Nephron progenitor cell (in vitro differentiated cells): ENCODE results near the gene RCOR2.
A peak's percentile ranks its signal among the peaks of the same experiment; 100 is the strongest.

Experiments used
- DNase-seq: peaks from one replicate; pipeline ENCODE4 v3.0.0; 2021
- H3K27ac Mint-ChIP-seq: 2 replicates; pipeline ENCODE4 v1.8.0; 2021; ENCODE audit warnings: mild to moderate bottlenecking, moderate library complexity, mixed read lengths
- H3K27me3 Mint-ChIP-seq: 2 replicates; pipeline ENCODE4 v1.8.0; 2021; ENCODE audit warnings: mild to moderate bottlenecking, low read depth, mixed read lengths; ENCODE audit not compliant: poor library complexity
- H3K36me3 Mint-ChIP-seq: 2 replicates; pipeline ENCODE4 v1.8.0; 2021; ENCODE audit warnings: low read depth, mixed read lengths
- H3K4me1 Mint-ChIP-seq: 2 replicates; pipeline ENCODE4 v1.8.0; 2021; ENCODE audit warnings: mixed read lengths
- H3K4me3 Mint-ChIP-seq: 2 replicates; pipeline ENCODE4 v1.8.0; 2021; ENCODE audit warnings: mild to moderate bottlenecking, moderate library complexity, mixed read lengths
- H3K9me3 Mint-ChIP-seq: 2 replicates; pipeline ENCODE4 v1.8.0; 2021; ENCODE audit warnings: mild to moderate bottlenecking, moderate library complexity, mixed read lengths
- TF ChIP-seq, protein P1 (sequence below): fragments of 200-600 bp; sonication (generic); IDR thresholded peaks from 2 replicates; pipeline ENCODE4 v1.5.0; 2021; ENCODE audit warnings: antibody characterized with exemption

Gene RCOR2

GRCh38 chr11:63882555-63883242, 34.3 kb downstream of the RCOR2 start:
- H3K9me3 Mint-ChIP-seq = no peaks in the 10 kb centered on the region
- peaks cover 81% of the 10 kb centered on the region for H3K4me1 Mint-ChIP-seq
- DNase-seq = no peak

GRCh38 chr11:63880403-63880790, 36.6 kb downstream of the RCOR2 start:
- H3K27me3 Mint-ChIP-seq = no peaks in the 10 kb centered on the region
- H3K4me3 Mint-ChIP-seq = peak overlapping the region; percentile 7
- peaks cover 73% of the 10 kb centered on the region for H3K4me1 Mint-ChIP-seq
- DNase-seq = no peak
- peak overlapping the region; percentile 60 for H3K27ac Mint-ChIP-seq
- H3K36me3 Mint-ChIP-seq = peaks cover 9% of the 10 kb centered on the region
- TF ChIP-seq, protein P1, sequence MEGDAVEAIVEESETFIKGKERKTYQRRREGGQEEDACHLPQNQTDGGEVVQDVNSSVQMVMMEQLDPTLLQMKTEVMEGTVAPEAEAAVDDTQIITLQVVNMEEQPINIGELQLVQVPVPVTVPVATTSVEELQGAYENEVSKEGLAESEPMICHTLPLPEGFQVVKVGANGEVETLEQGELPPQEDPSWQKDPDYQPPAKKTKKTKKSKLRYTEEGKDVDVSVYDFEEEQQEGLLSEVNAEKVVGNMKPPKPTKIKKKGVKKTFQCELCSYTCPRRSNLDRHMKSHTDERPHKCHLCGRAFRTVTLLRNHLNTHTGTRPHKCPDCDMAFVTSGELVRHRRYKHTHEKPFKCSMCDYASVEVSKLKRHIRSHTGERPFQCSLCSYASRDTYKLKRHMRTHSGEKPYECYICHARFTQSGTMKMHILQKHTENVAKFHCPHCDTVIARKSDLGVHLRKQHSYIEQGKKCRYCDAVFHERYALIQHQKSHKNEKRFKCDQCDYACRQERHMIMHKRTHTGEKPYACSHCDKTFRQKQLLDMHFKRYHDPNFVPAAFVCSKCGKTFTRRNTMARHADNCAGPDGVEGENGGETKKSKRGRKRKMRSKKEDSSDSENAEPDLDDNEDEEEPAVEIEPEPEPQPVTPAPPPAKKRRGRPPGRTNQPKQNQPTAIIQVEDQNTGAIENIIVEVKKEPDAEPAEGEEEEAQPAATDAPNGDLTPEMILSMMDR = no peak
- no peaks in the 10 kb centered on the region for H3K9me3 Mint-ChIP-seq

More at GRCh38 chr11:63882555-63883242, 34.3 kb downstream of the RCOR2 start:
- Mint-ChIP-seq H3K4me3 (no peak overlapping the region), H3K27me3 (no peaks in the 10 kb centered on the region), H3K27ac (no peak overlapping the region), H3K36me3 (peaks cover 6% of the 10 kb centered on the region)
- TF ChIP-seq, protein P1 = no peak

DNA sequence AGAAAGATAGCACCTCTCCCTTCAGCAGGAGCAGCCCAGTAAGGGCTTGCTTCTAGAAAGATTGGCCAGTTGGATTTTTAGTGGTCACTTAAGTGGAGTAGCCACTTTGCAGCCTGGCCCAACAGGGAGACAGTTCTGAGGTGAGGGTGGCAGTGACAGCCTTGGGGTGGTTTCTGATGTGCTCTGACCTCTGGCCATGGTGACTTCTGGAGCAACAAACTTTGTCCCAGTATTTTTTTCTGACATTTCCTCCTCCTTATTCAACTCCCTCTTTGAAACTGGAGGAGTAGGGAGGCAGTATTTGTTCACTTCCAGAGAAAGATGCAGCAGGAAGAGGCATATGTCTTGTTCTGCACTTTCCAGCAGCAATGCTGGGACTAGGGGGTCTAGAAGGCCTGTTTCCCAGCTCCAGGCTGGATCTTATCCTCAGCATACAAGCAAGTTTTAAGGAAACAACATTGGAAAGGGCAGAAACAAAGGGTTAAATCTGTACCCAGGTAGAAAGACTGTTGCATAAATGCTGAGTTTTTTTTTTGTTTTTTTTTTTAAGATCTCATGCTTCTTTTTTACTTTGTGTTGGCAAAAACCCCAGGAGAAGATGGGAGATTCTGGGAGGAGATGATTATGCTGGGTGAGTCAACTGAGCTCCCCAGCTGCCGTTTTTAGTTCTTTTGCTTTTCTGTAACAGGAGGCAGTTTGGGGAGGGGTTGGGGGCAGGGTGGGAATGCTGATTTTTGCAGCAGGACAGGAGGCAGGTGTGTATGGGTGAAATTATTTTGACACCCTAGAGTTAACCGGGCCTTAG, 37.2 kb downstream of the RCOR2 start:
- no peak for DNase-seq
- peaks cover 10% of the 10 kb centered on the region for H3K36me3 Mint-ChIP-seq
- peaks cover 75% of the 10 kb centered on the region for H3K4me1 Mint-ChIP-seq
- peak overlapping the region; percentile 98 for H3K27ac Mint-ChIP-seq
- no peaks in the 10 kb centered on the region for H3K27me3 Mint-ChIP-seq
- H3K9me3 Mint-ChIP-seq = no peaks in the 10 kb centered on the region
- TF ChIP-seq, protein P1 = no peak
- H3K4me3 Mint-ChIP-seq = peak overlapping the region; percentile 50

GRCh38 chr11:63877658-63878241, 39.2 kb downstream of the RCOR2 start:
- Mint-ChIP-seq H3K27me3 (no peaks in the 10 kb centered on the region), H3K9me3 (no peaks in the 10 kb centered on the region), H3K27ac (no peak overlapping the region), H3K36me3 (peaks cover 17% of the 10 kb centered on the region), H3K4me3 (peak overlapping the region; percentile 7), H3K4me1 (peaks cover 74% of the 10 kb centered on the region)
- DNase-seq = no peak
- TF ChIP-seq, protein P1 = no peak

- TF ChIP-seq, protein P1 = no peak
- Mint-ChIP-seq H3K9me3 (no peaks in the 10 kb centered on the region), H3K4me3 (no peak overlapping the region), H3K36me3 (peaks cover 16% of the 10 kb centered on the region), H3K4me1 (peaks cover 77% of the 10 kb centered on the region), H3K27ac (no peak overlapping the region), H3K27me3 (no peaks in the 10 kb centered on the region)
- no peak for DNase-seq
These were observed 40.3 kb downstream of the RCOR2 start for GRCh38 chr11:63876616-63877015.
